Embryonic facial prominence (tissue), 1 donor: Measurements from ENCODE around the gene KCNMA1.

Experiments
- DNase-seq: peaks from one replicate; pipeline ENCODE4 v3.0.0-alpha.2; 2016; ENCODE audit errors: extremely low spot score

KCNMA1 gene

GRCh38 chr10:77214799-77215198, 422.8 kb downstream of the KCNMA1 start:
- DNase-seq = no peak

GRCh38 chr10:77212632-77213031, 425.0 kb downstream of the KCNMA1 start:
- DNase-seq = no peak

- no peak for DNase-seq
Observed at GRCh38 chr10:77210645-77211044, 427.0 kb downstream of the KCNMA1 start.

GRCh38 chr10:77208684-77209256, 428.8 kb downstream of the KCNMA1 start:
- DNase-seq = no peak

- no peak for DNase-seq
Observed at GRCh38 chr10:77207828-77208185, 429.8 kb downstream of the KCNMA1 start.

- no peak for DNase-seq
Observed at GRCh38 chr10:77207182-77207827, 430.3 kb downstream of the KCNMA1 start.

GRCh38 chr10:77205135-77205534, 432.5 kb downstream of the KCNMA1 start:
- DNase-seq = no peak

- DNase-seq = no peak
Observed at GRCh38 chr10:77204171-77204570, 433.4 kb downstream of the KCNMA1 start.

GRCh38 chr10:77202857-77203256, 434.8 kb downstream of the KCNMA1 start:
- no peak for DNase-seq

- DNase-seq = no peak
Observed at GRCh38 chr10:77201135-77202106, 436.2 kb downstream of the KCNMA1 start.

GRCh38 chr10:77197544-77197943, 440.1 kb downstream of the KCNMA1 start:
- DNase-seq = no peak

- DNase-seq = no peak
Observed at GRCh38 chr10:77196614-77197013, 441.0 kb downstream of the KCNMA1 start.

- no peak for DNase-seq
Observed at GRCh38 chr10:77195101-77195500, 442.5 kb downstream of the KCNMA1 start.

- DNase-seq = no peak
Observed at GRCh38 chr10:77193001-77193400, 444.6 kb downstream of the KCNMA1 start.

GRCh38 chr10:77192402-77192801, 445.2 kb downstream of the KCNMA1 start:
- no peak for DNase-seq

GRCh38 chr10:77191324-77192049, 446.1 kb downstream of the KCNMA1 start:
- no peak for DNase-seq

- no peak for DNase-seq
Observed at GRCh38 chr10:77190291-77190690, 447.3 kb downstream of the KCNMA1 start.

GRCh38 chr10:77189520-77189919, 448.1 kb downstream of the KCNMA1 start:
- no peak for DNase-seq

- no peak for DNase-seq
Observed at GRCh38 chr10:77189075-77189474, 448.5 kb downstream of the KCNMA1 start.

- DNase-seq = no peak
Observed at GRCh38 chr10:77188521-77188920, 449.1 kb downstream of the KCNMA1 start.

GRCh38 chr10:77188000-77188395, 449.6 kb downstream of the KCNMA1 start:
- DNase-seq = no peak

GRCh38 chr10:77187376-77187999, 450.1 kb downstream of the KCNMA1 start:
- no peak for DNase-seq
